Measurements from ENCODE around the gene CFHR5.
"Not testable (repeated sequence)": the region's sequence is repeated elsewhere in the genome, so short reads cannot be mapped to it uniquely, and the experiment has no call there.

Gene CFHR5

GRCh38 chr1:197021716-197022115 is 44.4 kb downstream of the CFHR5 start:
- DNase-seq, result no peak

GRCh38 chr1:197024460-197024859 is 47.1 kb downstream of the CFHR5 start:
- no peak for DNase-seq

GRCh38 chr1:197027359-197027758 is 50.0 kb downstream of the CFHR5 start:
- DNase-seq, result no peak

- DNase-seq, result no peak
Measured at GRCh38 chr1:197029749-197030148, 52.4 kb downstream of the CFHR5 start.

- not testable (repeated sequence) for DNase-seq
Measured at GRCh38 chr1:197034631-197035339, 57.4 kb downstream of the CFHR5 start.

- no peak for DNase-seq
Measured at GRCh38 chr1:197036861-197037260, 59.5 kb downstream of the CFHR5 start.

- DNase-seq, result no peak
Measured at GRCh38 chr1:197041486-197042353, 64.4 kb downstream of the CFHR5 start.

- peak; percentile 43 for DNase-seq
Measured at GRCh38 chr1:197042676-197043341, 65.5 kb downstream of the CFHR5 start.

- no peak for DNase-seq
Measured at GRCh38 chr1:197049100-197049499, 71.7 kb downstream of the CFHR5 start.
